Fibroblast of skin of left quadriceps (primary cell): Measurements from ENCODE around the gene TAF1L.

Source experiments
- DNase-seq, 2 experiments: peaks; one replicate each; pipeline ENCODE4 v3.0.0-alpha.2; 2013; ENCODE audit warnings: low read depth in 2 of 2

The TAF1L gene

DNA sequence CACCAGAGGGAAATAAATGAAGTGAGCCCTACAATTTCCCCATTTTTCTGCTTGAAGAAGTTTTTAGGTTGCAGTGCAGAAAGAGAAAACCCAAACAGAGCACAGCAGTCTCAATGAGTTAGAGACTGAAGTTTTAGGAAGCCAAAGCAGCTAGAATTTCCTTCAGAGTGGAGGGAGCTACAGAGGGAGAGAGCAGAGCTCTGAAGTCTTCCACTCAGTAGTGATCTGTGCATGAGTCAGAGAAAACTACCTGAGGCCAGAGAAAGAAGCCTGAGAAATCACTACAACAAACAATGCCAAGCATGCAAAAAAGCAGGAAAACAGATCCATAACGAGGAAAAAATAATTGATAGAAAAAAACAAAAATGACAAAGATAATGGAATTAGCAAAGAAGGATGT, 44.6 kb downstream of the TAF1L start:
- no peak for DNase-seq

- no peak for DNase-seq
These were observed 45.0 kb downstream of the TAF1L start for GRCh38 chr9:32590476-32590875.

- peak; percentile 16 to 17 for DNase-seq
These were observed 46.3 kb downstream of the TAF1L start for GRCh38 chr9:32589083-32589723.

GRCh38 chr9:32587901-32588300, 47.6 kb downstream of the TAF1L start:
- no peak for DNase-seq

DNA sequence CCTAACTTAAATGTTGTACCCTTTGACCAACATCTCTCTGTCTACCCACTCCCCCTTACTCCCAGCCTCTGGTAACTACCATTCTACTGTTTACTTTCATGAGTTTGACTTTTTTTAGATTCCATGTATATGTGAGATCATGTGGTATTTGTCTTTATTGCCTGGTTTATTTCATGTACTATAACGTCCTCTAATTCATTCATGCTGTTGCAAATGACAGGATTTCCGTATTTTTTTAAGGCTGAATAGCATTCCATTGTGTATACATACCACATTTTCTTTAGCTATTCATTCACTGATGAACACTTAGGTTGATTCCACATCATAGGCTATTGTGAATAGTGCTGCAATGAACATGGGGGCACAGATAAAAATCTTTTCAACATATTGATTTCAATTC, 50.7 kb downstream of the TAF1L start:
- DNase-seq: peak; percentile 11 to 15

DNA sequence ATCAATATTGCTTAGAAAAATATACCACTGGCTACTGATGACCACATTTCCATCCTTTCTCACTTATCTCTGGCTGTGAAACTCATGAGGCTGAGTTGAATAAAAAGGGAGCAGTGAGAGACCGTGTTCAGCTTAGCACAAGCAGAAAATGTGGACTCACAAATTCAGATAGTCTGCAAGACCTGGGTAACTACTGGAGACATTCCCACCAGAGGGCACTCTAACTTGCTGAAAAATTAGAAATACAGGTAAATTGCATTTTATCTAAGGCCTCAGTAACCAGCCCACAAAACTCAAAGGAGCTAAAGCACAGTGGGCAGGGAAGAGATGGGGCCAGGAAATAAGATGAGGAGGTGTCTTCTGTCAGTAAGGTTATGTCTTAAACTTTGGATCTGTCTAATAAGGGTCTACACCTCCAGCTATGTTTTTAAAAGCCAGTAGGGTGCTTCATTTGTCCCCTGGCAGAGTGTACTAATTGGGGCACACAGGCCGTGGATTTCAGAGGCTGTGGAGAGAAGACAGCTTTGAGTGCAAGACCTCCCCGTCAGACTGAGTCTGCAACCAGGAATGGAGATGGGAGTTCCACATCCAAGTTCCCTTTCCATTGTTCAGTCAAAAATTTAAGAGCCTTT, 53.8 kb downstream of the TAF1L start:
- peak; percentile 18 to 22 for DNase-seq

DNA sequence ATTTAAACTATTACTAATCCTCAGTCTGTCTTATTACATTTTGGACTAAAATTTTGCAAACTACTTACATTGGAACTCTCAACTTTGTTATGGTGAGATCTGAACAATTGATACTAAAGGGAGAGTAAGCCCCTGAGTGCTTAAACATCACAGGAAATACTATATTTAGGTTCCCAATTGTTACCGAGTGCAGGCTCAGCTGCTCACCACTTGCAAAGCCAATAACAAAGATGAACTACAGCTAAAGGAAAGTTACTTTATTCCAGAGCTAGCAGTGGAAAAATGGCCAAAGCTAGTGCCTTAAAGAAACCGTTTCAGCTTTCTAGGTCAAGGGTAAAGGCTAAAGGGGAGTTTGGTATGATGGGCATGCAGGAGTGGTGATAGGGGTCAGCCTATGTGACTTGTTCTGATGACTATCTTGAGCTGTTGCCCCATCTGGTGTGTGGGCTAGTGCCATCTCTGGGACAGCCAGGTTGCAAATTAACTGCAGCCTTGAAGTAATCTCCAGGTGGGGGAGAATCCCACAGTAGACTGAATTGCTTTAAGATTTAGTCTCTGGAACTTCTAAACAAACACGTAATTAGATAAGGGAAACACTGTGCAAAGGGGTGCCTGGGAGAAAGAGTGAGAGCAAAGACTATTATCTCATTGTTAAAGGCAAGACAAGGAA, 54.7 kb downstream of the TAF1L start:
- no peak for DNase-seq

- DNase-seq: peak; percentile 17 to 25
These were observed 55.6 kb downstream of the TAF1L start for GRCh38 chr9:32579706-32580331.
